Stimulated activated CD8-positive, alpha-beta memory T cell treated with anti-CD3 and anti-CD28 coated beads, Interleukin-4, amount 100 ng/mL, for 24 hours (primary cell): Measurements from ENCODE around the gene ESR2.
"Not testable (repeated sequence)": the region's sequence is repeated elsewhere in the genome, so short reads cannot be mapped to it uniquely, and the experiment has no call there.

ENCODE experiments used
- DNase-seq: peaks from one replicate; pipeline ENCODE4 v3.0.0-alpha.2; 2020; ENCODE audit warnings: low read depth

ESR2 gene

GRCh38 chr14:64196814-64197411 is 97.3 kb downstream of the ESR2 start:
- DNase-seq: no peak

GRCh38 chr14:64196056-64196455 is 98.1 kb downstream of the ESR2 start:
- no peak for DNase-seq

- DNase-seq: no peak
These were observed 99.0 kb downstream of the ESR2 start for GRCh38 chr14:64195199-64195598.

GRCh38 chr14:64194404-64194803 is 99.8 kb downstream of the ESR2 start:
- DNase-seq: no peak

GRCh38 chr14:64193821-64194220 is 100.3 kb downstream of the ESR2 start:
- no peak for DNase-seq

- DNase-seq: no peak
These were observed 102.4 kb downstream of the ESR2 start for GRCh38 chr14:64191756-64192155.

- DNase-seq: no peak
These were observed 103.1 kb downstream of the ESR2 start for GRCh38 chr14:64190974-64191502.

GRCh38 chr14:64187331-64187730 is 106.8 kb downstream of the ESR2 start:
- no peak for DNase-seq

- no peak for DNase-seq
These were observed 107.7 kb downstream of the ESR2 start for GRCh38 chr14:64186231-64187129.

- no peak for DNase-seq
These were observed 109.0 kb downstream of the ESR2 start for GRCh38 chr14:64185184-64185583.

GRCh38 chr14:64184103-64184729 is 110.0 kb downstream of the ESR2 start:
- DNase-seq: no peak

- DNase-seq: not testable (repeated sequence)
These were observed 111.3 kb downstream of the ESR2 start for GRCh38 chr14:64182908-64183307.

GRCh38 chr14:64178814-64179213 is 115.4 kb downstream of the ESR2 start:
- DNase-seq: no peak

GRCh38 chr14:64176330-64176729 is 117.8 kb downstream of the ESR2 start:
- no peak for DNase-seq

- DNase-seq: no peak
These were observed 119.0 kb downstream of the ESR2 start for GRCh38 chr14:64174922-64175782.

- no peak for DNase-seq
These were observed 124.0 kb downstream of the ESR2 start for GRCh38 chr14:64170181-64170580.

GRCh38 chr14:64159588-64159987 is 134.6 kb downstream of the ESR2 start:
- no peak for DNase-seq

- DNase-seq: no peak
These were observed 135.6 kb downstream of the ESR2 start for GRCh38 chr14:64158608-64159007.

GRCh38 chr14:64149921-64150320 is 144.2 kb downstream of the ESR2 start:
- DNase-seq: no peak

- no peak for DNase-seq
These were observed 146.9 kb downstream of the ESR2 start for GRCh38 chr14:64147126-64147790.

GRCh38 chr14:64137657-64138290 is 156.4 kb downstream of the ESR2 start:
- no peak for DNase-seq
